NK-92 (cell line): ENCODE results near the gene FTL.

Experiments
- DNase-seq: peaks from one replicate; lab custom pipeline; 2025; ENCODE audit not compliant: unreplicated experiment; lab: John Stamatoyannopoulos, UW

Gene FTL

GRCh38 chr19:48945817-48946216 is 19.3 kb upstream of the FTL start:
- no peak for DNase-seq

- no peak for DNase-seq
Observed at GRCh38 chr19:48946463-48947257, 18.4 kb upstream of the FTL start.

- no peak for DNase-seq
Observed at GRCh38 chr19:48947258-48947542, 17.9 kb upstream of the FTL start.

- no peak for DNase-seq
Observed at GRCh38 chr19:48950159-48950558, 14.9 kb upstream of the FTL start.

- DNase-seq: no peak
Observed at GRCh38 chr19:48950830-48951519, 14.1 kb upstream of the FTL start.

GRCh38 chr19:48953141-48953540 is 12.0 kb upstream of the FTL start:
- no peak for DNase-seq

- DNase-seq: no peak
Observed at GRCh38 chr19:48953990-48954594, 11.0 kb upstream of the FTL start.

- DNase-seq: no peak
Observed at GRCh38 chr19:48954595-48955307, 10.4 kb upstream of the FTL start, which contains the start of gene BAX. BAX (plus strand) TSS chr19:48954875; CDS start chr19:48954929, 54 bp downstream.

GRCh38 chr19:48955308-48955958 is 9.7 kb upstream of the FTL start:
- DNase-seq: no peak

GRCh38 chr19:48958006-48958405 is 7.1 kb upstream of the FTL start:
- DNase-seq: no peak

GRCh38 chr19:48959341-48960239 is 5.5 kb upstream of the FTL start:
- no peak for DNase-seq

GRCh38 chr19:48961051-48961649 is 4.0 kb upstream of the FTL start:
- DNase-seq: no peak

GRCh38 chr19:48961673-48962028 is 3.5 kb upstream of the FTL start:
- DNase-seq: no peak

- DNase-seq: no peak
Observed at GRCh38 chr19:48962029-48962848, 2.9 kb upstream of the FTL start.

GRCh38 chr19:48962849-48963165 is 2.3 kb upstream of the FTL start:
- DNase-seq: no peak

GRCh38 chr19:48963371-48964204 is 1.5 kb upstream of the FTL start:
- DNase-seq: no peak

- DNase-seq: no peak
Observed at GRCh38 chr19:48964205-48965039, 687 bp upstream of the FTL start.
